PFSK-1 (cell line): ENCODE measurements around the gene PHC2.
A peak's percentile ranks its signal among the peaks of the same experiment; 100 is the strongest.

Experiments
- SIN3A ChIP-seq: IDR thresholded peaks from 2 replicates; pipeline ENCODE4 v1.6.1; 2012; ENCODE audit warnings: mild to moderate bottlenecking, low read length, moderate library complexity, borderline replicate concordance; ENCODE audit not compliant: insufficient read depth
- TAF1 ChIP-seq: IDR thresholded peaks from 2 replicates; pipeline ENCODE4 v1.6.1; 2012; ENCODE audit warnings: low read length, control low read depth, borderline replicate concordance; ENCODE audit not compliant: insufficient read depth

GRCh38 chr1:33384040-33384812 is 46.7 kb downstream of the PHC2 start:
- TF ChIP-seq SIN3A, result peak; percentile 79; the same call in 1 of the 2 replicates
- TF ChIP-seq TAF1, result no peak
